ENCODE data around the gene FIG4. TPM values are rescaled to one million over a fixed set of nuclear protein-coding genes. Genes with fewer than 3 reads are reported as not detected.

Gene FIG4
- total and polyA plus RNA-seq, 2 of the 13 experiments (the other 11 are each of a cell fraction or from before 2014, with no cell fraction given), result 5.5 to 7.9 TPM

DNA sequence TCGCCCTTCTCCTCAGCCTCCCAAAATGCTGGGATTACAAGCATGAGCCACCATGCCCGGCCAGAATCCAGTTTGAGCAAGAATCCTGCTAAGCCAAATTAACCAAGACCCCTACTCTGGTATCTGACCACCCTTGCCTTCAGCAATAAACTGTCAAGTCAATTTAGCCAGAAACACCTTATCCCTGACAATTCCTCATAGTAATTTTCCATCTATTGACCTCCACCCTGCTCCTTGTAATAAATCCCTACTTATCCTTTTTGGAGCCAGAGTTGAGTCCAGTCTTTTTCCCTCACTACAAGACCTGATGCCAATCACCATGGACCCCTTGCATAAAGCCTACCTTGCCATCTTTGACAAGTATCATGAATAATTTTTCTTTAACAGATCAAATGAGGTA is 173.0 kb downstream of the FIG4 start (continued):
- TF ChIP-seq, protein P1, sequence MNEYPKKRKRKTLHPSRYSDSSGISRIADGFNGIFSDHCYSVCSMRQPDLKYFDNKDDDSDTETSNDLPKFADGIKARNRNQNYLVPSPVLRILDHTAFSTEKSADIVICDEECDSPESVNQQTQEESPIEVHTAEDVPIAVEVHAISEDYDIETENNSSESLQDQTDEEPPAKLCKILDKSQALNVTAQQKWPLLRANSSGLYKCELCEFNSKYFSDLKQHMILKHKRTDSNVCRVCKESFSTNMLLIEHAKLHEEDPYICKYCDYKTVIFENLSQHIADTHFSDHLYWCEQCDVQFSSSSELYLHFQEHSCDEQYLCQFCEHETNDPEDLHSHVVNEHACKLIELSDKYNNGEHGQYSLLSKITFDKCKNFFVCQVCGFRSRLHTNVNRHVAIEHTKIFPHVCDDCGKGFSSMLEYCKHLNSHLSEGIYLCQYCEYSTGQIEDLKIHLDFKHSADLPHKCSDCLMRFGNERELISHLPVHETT (CRISPR knock-in tag; conservative IDR thresholded peaks at IDR 0.05), result no peak
- TF ChIP-seq THYN1 (CRISPR knock-in tag; IDR thresholded peaks at IDR 0.05; ENCODE audit: borderline replicate concordance, low read depth), result no peak
- TF ChIP-seq JARID2 (CRISPR knock-in tag; IDR thresholded peaks at IDR 0.05; ENCODE audit: insufficient replicate concordance), result no peak
- no peak for TF ChIP-seq ZNF709 (CRISPR knock-in tag; IDR thresholded peaks at IDR 0.05)
- TF ChIP-seq, protein P2, sequence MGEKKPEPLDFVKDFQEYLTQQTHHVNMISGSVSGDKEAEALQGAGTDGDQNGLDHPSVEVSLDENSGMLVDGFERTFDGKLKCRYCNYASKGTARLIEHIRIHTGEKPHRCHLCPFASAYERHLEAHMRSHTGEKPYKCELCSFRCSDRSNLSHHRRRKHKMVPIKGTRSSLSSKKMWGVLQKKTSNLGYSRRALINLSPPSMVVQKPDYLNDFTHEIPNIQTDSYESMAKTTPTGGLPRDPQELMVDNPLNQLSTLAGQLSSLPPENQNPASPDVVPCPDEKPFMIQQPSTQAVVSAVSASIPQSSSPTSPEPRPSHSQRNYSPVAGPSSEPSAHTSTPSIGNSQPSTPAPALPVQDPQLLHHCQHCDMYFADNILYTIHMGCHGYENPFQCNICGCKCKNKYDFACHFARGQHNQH (CRISPR knock-in tag; IDR thresholded peaks at IDR 0.05), result no peak

- no CpG with 5 or more reads among the region's 4 CpGs for WGBS (ENCODE audit: low lambda C conversion rate)
- H3K9me3 ChIP-seq (ENCODE audit: low read length), result no peaks in the 10 kb centered on the region
- in situ Hi-C loops (cut with HindIII; ENCODE audit: extremely low pct_ligation_motif_present, low pct_unique_long_range_greater_than_20kb) (no loop called here), intact Hi-C loops (cut with micrococcal nuclease; ENCODE audit: unreplicated experiment) (no loop called here)
- FAIRE-seq (no peak), DNase-seq (ENCODE audit: low spot score) (no peak), ATAC-seq (peak; percentile 41; the same call in 2 of the 3 replicates)
- H3K4me3 ChIP-seq (replicated peaks in 1 of 3; ENCODE audit: insufficient read depth in 1 of 3, low read depth in 2 of 3, low read length in 3 of 3), result no peak overlapping the region
- no peaks in the 10 kb centered on the region for H4K20me1 ChIP-seq (ENCODE audit: insufficient read depth, low read length)
- peaks cover 0 to 5% of the 10 kb centered on the region in 2 experiments; a peak in 1 of 5 replicates for H3K27me3 ChIP-seq (ENCODE audit: control insufficient read depth in 1 of 2, insufficient read depth in 2 of 2, low read length in 2 of 2)
- no peaks in the 10 kb centered on the region for H3K36me3 ChIP-seq (replicated peaks in 1 of 2; ENCODE audit: control insufficient read depth in 1 of 2, insufficient read depth in 2 of 2, low read length in 2 of 2)
- TF ChIP-seq AHDC1 (CRISPR knock-in tag; IDR thresholded peaks at IDR 0.05; ENCODE audit: borderline replicate concordance) (no peak), CTCF (CRISPR knock-in tag; IDR thresholded peaks at IDR 0.05) (peak; percentile 32; the same call in 1 of the 2 replicates), MEF2D (CRISPR knock-in tag; IDR thresholded peaks at IDR 0.05) (no peak)
- TF ChIP-seq, protein P3, sequence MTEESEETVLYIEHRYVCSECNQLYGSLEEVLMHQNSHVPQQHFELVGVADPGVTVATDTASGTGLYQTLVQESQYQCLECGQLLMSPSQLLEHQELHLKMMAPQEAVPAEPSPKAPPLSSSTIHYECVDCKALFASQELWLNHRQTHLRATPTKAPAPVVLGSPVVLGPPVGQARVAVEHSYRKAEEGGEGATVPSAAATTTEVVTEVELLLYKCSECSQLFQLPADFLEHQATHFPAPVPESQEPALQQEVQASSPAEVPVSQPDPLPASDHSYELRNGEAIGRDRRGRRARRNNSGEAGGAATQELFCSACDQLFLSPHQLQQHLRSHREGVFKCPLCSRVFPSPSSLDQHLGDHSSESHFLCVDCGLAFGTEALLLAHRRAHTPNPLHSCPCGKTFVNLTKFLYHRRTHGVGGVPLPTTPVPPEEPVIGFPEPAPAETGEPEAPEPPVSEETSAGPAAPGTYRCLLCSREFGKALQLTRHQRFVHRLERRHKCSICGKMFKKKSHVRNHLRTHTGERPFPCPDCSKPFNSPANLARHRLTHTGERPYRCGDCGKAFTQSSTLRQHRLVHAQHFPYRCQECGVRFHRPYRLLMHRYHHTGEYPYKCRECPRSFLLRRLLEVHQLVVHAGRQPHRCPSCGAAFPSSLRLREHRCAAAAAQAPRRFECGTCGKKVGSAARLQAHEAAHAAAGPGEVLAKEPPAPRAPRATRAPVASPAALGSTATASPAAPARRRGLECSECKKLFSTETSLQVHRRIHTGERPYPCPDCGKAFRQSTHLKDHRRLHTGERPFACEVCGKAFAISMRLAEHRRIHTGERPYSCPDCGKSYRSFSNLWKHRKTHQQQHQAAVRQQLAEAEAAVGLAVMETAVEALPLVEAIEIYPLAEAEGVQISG (CRISPR knock-in tag; IDR thresholded peaks at IDR 0.05), result peak; percentile 55
- H3K27ac ChIP-seq (ENCODE audit: extremely low read length, insufficient read depth, low read length), result no peak overlapping the region
- no peaks in the 10 kb centered on the region for H3K79me2 ChIP-seq (ENCODE audit: insufficient read depth, low read length)
- no peak overlapping the region for H2AFZ ChIP-seq (ENCODE audit: low read length)
- no TSS peak for BruUV-seq (replicated peaks)
- ChIA-PET POLR2A (no interaction called here), CTCF (ENCODE audit: low intra/inter-chr PET ratio, low total read pairs) (interaction anchor here (1.3 kb wide), 1 partner anchor 161 kb away, joined by 4 read pairs; no protein-coding TSS in a partner anchor)
- no peaks in the 10 kb centered on the region for H3K4me1 ChIP-seq (ENCODE audit: insufficient read depth, low read length)
- H3K9ac ChIP-seq (ENCODE audit: insufficient read depth, low read depth, low read length), result no peak overlapping the region
- H3K4me2 ChIP-seq (ENCODE audit: low read depth, low read length), result no peak overlapping the region
These were observed 174.9 kb downstream of the FIG4 start for GRCh38 chr6:109865968-109866367.

Data from HepG2 (cell line).